Common myeloid progenitor, CD34-positive (primary cell): ENCODE data around the gene DHRS7.

Experiments used
- CTCF ChIA-PET: fragments of 350-600 bp; sonication (Branson Sonifier 250); formaldehyde crosslinking; loops from one replicate; lab custom pipeline; 2021; ENCODE audit warnings: antibody characterized with exemption; lab: Charles Lee
- POLR2A ChIA-PET: fragments of 350-600 bp; sonication (Branson Sonifier 250); formaldehyde crosslinking; loops from one replicate; lab custom pipeline; 2021; ENCODE audit warnings: antibody characterized with exemption; lab: Charles Lee
- DNase-seq, 3 donors: peaks; one replicate each; pipeline versions ENCODE4 v3.0.0 to v3.0.0-alpha.2; 2013
- H3K27ac ChIP-seq, 2 experiments: 1 replicate in 1 of 2; 2 replicates in 1 of 2; pipeline ENCODE4 v1.7.0; 2013; ENCODE audit warnings: inconsistent platforms in 2 of 2, low read length in 2 of 2, mild to moderate bottlenecking in 2 of 2, low read depth in 1 of 2, moderate library complexity in 1 of 2; ENCODE audit not compliant: severe bottlenecking in 2 of 2, insufficient read depth in 1 of 2, poor library complexity in 1 of 2
- H3K27me3 ChIP-seq, 5 experiments: replicated peaks in 2 of 5; 1 replicate in 3 of 5; 2 replicates in 2 of 5; pipeline versions ENCODE4 v1.6.1 to v1.7.0; 2013; ENCODE audit warnings: low read length in 4 of 5, mild to moderate bottlenecking in 2 of 5, moderate library complexity in 2 of 5, inconsistent platforms in 1 of 5; ENCODE audit not compliant: insufficient read depth in 5 of 5, control insufficient read depth in 4 of 5
- H3K36me3 ChIP-seq, 4 experiments: 1 replicate in 2 of 4; 2 replicates in 2 of 4; pipeline versions ENCODE4 v1.6.1 to v1.7.0; 2013; ENCODE audit warnings: low read length in 3 of 4, control low read depth in 1 of 4, mild to moderate bottlenecking in 1 of 4; ENCODE audit not compliant: control insufficient read depth in 4 of 4, insufficient read depth in 4 of 4
- H3K4me1 ChIP-seq, 4 experiments: 1 replicate in 3 of 4; 2 replicates in 1 of 4; pipeline versions ENCODE4 v1.6.1 to v1.7.1; 2013; ENCODE audit warnings: low read length in 3 of 4, mild to moderate bottlenecking in 3 of 4, control low read depth in 1 of 4, inconsistent platforms in 1 of 4, moderate library complexity in 1 of 4; ENCODE audit not compliant: control insufficient read depth in 4 of 4, insufficient read depth in 4 of 4; ENCODE audit errors: control extremely low read depth in 1 of 4
- H3K4me3 ChIP-seq, 7 experiments: 1 replicate in 4 of 7; 2 replicates in 3 of 7; pipeline versions ENCODE4 v1.5.1 to v1.7.0; 2013; ENCODE audit warnings: mild to moderate bottlenecking in 7 of 7, low read length in 6 of 7, moderate library complexity in 6 of 7, inconsistent platforms in 2 of 7, low read depth in 2 of 7, control low read depth in 1 of 7; ENCODE audit not compliant: insufficient read depth in 4 of 7, control insufficient read depth in 1 of 7; ENCODE audit errors: extremely low read depth in 1 of 7
- H3K9me3 ChIP-seq, 5 experiments: 1 replicate in 4 of 5; 2 replicates in 1 of 5; pipeline versions ENCODE4 v1.6.1 to v1.7.1; 2013; ENCODE audit warnings: low read length in 4 of 5, mild to moderate bottlenecking in 2 of 5, inconsistent platforms in 1 of 5, low read depth in 1 of 5, moderate library complexity in 1 of 5; ENCODE audit not compliant: control insufficient read depth in 4 of 5, insufficient read depth in 2 of 5; ENCODE audit errors: control extremely low read depth in 1 of 5
- WGBS: methylation state at CpG from one replicate; pipeline ENCODE4 v1.1.5; 2013; ENCODE audit not compliant: insufficient coverage; 5-methylcytosine and 5-hydroxymethylcytosine counted together

DHRS7 gene

DNA sequence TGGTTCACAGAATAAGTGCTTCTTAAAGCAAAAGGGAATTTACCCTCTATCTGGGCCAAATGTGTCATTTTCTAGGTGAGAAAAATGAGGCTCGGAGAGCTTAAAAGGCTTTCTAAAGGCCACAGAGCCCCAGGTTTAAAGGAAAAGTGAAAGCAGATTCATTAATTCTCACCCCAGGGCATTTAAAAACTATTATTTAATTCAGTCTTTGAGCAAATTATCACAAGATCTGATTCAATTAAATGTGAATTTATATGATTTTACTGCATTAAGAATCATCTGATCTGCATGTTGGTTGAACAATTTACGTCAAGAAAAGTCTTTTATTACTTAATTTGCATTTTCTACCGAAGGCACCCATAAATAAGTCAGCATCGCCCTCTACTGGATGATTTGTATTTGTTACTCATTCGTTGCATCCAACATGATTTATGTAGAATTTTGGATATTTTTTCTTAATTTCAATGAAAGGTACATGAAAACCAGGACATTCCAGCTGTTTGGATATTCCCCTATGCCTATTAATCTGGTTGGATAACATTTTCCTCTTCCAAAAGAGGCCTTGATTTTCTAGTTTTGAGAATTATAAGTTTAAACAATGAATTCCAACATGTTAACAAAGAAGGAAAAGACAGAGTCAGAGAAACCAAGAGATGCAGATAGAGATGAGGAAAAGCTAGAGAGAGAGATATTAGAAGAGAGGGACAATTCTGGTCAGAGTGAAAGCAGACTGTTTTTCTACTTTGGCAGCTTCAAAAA lies 19.1 kb upstream of the DHRS7 start:
- H3K9me3 ChIP-seq = no peaks in the 10 kb centered on the region
- ChIA-PET CTCF (interaction anchor here (0.9 to 11.1 kb wide), 33 partner anchors 9 to 681 kb away, joined by 3 to 124 read pairs (median 4); partner anchors contain the start of genes DHRS7 and RTN1), POLR2A (interaction anchor here (0.7 kb wide), 1 partner anchor 12 kb away, joined by 3 read pairs; no protein-coding TSS in a partner anchor)
- H3K27ac ChIP-seq = peak overlapping the region; percentile 52 to 79
- H3K27me3 ChIP-seq = no peaks in the 10 kb centered on the region
- no CpG with 5 or more reads among the region's 5 CpGs for WGBS
- H3K4me1 ChIP-seq = peaks cover 0 to 7% (median 3%) of the 10 kb centered on the region in 4 experiments
- H3K36me3 ChIP-seq = no peaks in the 10 kb centered on the region
- H3K4me3 ChIP-seq = peak overlapping the region in 6 of 7 experiments; percentile 50 to 79 (median 69)
- DNase-seq = peak; percentile 80 to 89 (median 86)

DNA sequence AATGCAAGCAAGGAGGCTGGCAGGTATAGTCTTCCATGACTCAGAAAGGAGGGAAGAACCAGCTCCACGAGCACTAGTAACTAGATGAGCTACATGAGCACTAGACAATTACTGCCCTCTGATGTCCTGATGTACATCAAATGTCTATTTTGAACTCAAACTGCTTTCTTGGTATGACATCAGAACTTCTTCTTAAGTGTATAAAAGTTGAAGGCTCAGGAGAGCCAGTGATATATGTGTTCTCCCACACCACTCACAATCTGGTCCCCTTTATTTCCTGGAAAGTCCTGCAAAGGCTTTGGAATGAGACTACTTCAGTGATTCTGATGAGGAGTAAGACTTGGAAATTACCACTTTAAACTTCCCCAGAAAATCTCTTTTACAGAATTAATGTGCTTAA lies 18.5 kb upstream of the DHRS7 start:
- Histone ChIP-seq H3K4me3 (peak overlapping the region in 6 of 7 experiments; percentile 50 to 79 (median 69)), H3K27me3 (no peaks in the 10 kb centered on the region), H3K36me3 (no peaks in the 10 kb centered on the region), H3K4me1 (peaks cover 0 to 7% (median 3%) of the 10 kb centered on the region in 4 experiments), H3K27ac (peak overlapping the region; percentile 52 to 79), H3K9me3 (no peaks in the 10 kb centered on the region)
- 0% methylated on average over 1 of the region's 1 CpG for WGBS
- peak in 1 of 3 donors; percentile 9 for DNase-seq
- POLR2A ChIA-PET = no interaction called here
- CTCF ChIA-PET = interaction anchor here (0.7 to 11.1 kb wide), 25 partner anchors 11 to 551 kb away, joined by 3 to 124 read pairs (median 4); partner anchors contain the start of genes DHRS7 and RTN1

DNA sequence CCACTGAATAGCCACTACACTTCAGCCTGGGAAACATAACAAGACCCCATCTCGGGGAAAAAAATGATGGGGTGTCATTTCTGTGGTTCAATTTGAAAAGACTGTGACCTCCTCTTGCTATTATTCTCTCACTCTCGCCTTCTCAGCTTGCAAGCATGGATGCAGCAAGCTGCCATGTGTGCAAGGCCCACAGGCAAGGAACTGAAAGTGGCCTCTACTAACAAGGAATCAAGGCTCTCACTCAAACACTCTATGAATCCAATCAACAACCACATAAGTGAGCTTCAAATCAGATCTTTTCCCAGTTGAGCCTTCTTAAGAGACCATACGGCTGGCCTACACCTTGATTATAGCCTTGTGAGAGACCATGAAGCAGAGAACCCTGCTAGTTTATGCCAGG lies 17.9 kb upstream of the DHRS7 start:
- WGBS = 100% methylated on average over 2 of the region's 3 CpGs
- H3K27ac ChIP-seq = no peak overlapping the region
- H3K27me3 ChIP-seq = no peaks in the 10 kb centered on the region
- DNase-seq = no peak
- POLR2A ChIA-PET = no interaction called here
- H3K4me1 ChIP-seq = peaks cover 0 to 7% (median 3%) of the 10 kb centered on the region in 4 experiments
- H3K4me3 ChIP-seq = no peak overlapping the region
- H3K9me3 ChIP-seq = peaks cover 0 to 2% (median under 1%) of the 10 kb centered on the region in 5 experiments
- H3K36me3 ChIP-seq = no peaks in the 10 kb centered on the region
- CTCF ChIA-PET = interaction anchor here (0.7 to 11.1 kb wide), 25 partner anchors 10 to 550 kb away, joined by 3 to 124 read pairs (median 4); partner anchors contain the start of genes DHRS7 and RTN1

DNA sequence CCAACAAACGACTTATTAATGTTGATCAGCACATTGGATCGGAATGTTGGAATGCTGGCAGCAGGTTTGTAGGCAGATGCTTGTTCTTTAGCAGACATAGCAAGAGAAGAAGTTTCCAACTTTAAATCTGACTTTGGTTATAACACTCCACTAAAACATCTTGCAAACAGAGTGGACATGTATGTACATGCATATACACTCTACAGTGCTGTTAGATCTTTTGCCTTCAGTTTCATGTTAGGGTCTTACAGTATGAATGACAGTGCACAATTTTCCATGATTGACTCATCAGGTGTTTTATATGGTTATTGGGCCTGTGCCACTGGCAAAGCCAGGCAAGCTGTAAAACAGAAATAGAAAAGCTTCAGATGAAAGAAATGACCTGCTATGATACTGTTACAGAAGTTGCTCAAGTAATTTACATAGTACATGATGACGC lies 14.3 kb upstream of the DHRS7 start:
- no peak overlapping the region for H3K4me3 ChIP-seq
- no peak overlapping the region for H3K27ac ChIP-seq

DNA sequence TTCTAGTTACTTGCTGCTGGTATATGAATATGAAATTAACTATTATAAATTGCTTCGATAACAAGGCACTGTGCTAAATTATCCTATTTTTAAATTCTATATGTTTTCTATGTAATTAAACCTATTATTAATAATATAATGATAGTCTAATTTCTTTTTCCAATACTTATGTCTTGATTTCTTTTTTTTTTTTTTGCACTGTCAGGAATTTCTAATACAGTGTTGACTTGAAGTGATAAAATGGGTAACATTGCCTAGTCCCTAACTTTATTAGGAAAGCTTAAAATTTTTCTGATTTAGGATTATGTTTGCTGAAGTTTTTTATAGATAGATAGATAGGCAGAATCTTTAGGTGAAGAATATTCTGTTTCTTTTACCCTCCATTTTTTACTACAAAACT lies 13.6 kb upstream of the DHRS7 start:
- Histone ChIP-seq H3K4me3 (no peak overlapping the region), H3K27ac (no peak overlapping the region), H3K27me3 (no peaks in the 10 kb centered on the region), H3K36me3 (no peaks in the 10 kb centered on the region), H3K4me1 (peaks cover 0 to 4% (median 2%) of the 10 kb centered on the region in 4 experiments), H3K9me3 (peaks cover 0 to 4% (median 2%) of the 10 kb centered on the region in 5 experiments)
- no peak for DNase-seq
- ChIA-PET POLR2A (no interaction called here), CTCF (no interaction called here)
- no CpG with 5 or more reads among the region's 1 CpG for WGBS

More for the DNA sequence above, 14.3 kb upstream of the DHRS7 start:
- ChIA-PET POLR2A (no interaction called here), CTCF (interaction anchor here (11.1 kb wide), 1 partner anchor 112 kb away, joined by 124 read pairs; no protein-coding TSS in a partner anchor)
- 100% methylated on average over 2 of the region's 3 CpGs for WGBS
- DNase-seq = peak in 1 of 3 donors; percentile 19
- H3K9me3 ChIP-seq = peaks cover 0 to 4% (median 2%) of the 10 kb centered on the region in 5 experiments
- H3K27me3 ChIP-seq = no peaks in the 10 kb centered on the region
- no peaks in the 10 kb centered on the region for H3K36me3 ChIP-seq
- H3K4me1 ChIP-seq = peaks cover 0 to 7% (median 3%) of the 10 kb centered on the region in 4 experiments

DNA sequence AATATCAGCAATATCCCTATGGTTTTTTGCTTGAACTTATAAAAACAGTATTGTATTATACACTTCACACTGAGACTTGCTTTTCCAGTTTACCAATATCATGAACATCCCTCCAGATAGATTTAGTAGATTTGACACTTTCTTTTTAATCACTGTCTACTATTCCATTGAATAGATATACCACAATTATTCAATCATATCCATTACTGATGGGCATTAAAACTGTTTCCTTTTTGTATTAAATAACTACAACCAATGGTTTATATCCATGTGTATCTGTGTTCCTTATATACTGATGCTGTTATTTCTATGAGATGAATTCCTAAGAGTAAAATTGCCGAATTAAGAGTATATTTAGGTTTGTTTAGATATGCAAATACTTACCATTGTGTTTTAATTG lies 13.0 kb upstream of the DHRS7 start:
- Histone ChIP-seq H3K36me3 (no peaks in the 10 kb centered on the region), H3K27ac (no peak overlapping the region), H3K27me3 (no peaks in the 10 kb centered on the region), H3K9me3 (peaks cover 0 to 4% (median 2%) of the 10 kb centered on the region in 5 experiments), H3K4me1 (no peaks in the 10 kb centered on the region), H3K4me3 (no peak overlapping the region)
- CTCF ChIA-PET = no interaction called here
- DNase-seq = no peak
- WGBS = no CpG with 5 or more reads among the region's 1 CpG
- POLR2A ChIA-PET = no interaction called here
